GM19395 (cell line): ENCODE measurements around the gene ADAMTSL1.

Experiments
- ATAC-seq: cut with Tn5 transposase; IDR thresholded peaks from one replicate; pipeline ENCODE4 v1.9.1; 2021; ENCODE audit warnings: mild to moderate bottlenecking, moderate library complexity; ENCODE audit not compliant: unreplicated experiment

Gene ADAMTSL1

GRCh38 chr9:18658804-18659705 is 185.1 kb downstream of the ADAMTSL1 start:
- ATAC-seq, result no peak

- ATAC-seq, result no peak
These were observed 186.0 kb downstream of the ADAMTSL1 start for GRCh38 chr9:18660001-18660400.

GRCh38 chr9:18662320-18662719 is 188.4 kb downstream of the ADAMTSL1 start:
- ATAC-seq, result no peak

- ATAC-seq, result no peak
These were observed 192.0 kb downstream of the ADAMTSL1 start for GRCh38 chr9:18665947-18666346.

GRCh38 chr9:18666348-18666747 is 192.4 kb downstream of the ADAMTSL1 start:
- no peak for ATAC-seq

- ATAC-seq, result no peak
These were observed 193.2 kb downstream of the ADAMTSL1 start for GRCh38 chr9:18666986-18667772.

GRCh38 chr9:18668944-18669343 is 195.0 kb downstream of the ADAMTSL1 start:
- ATAC-seq, result no peak

GRCh38 chr9:18672706-18673105 is 198.8 kb downstream of the ADAMTSL1 start:
- no peak for ATAC-seq

GRCh38 chr9:18673179-18673578 is 199.2 kb downstream of the ADAMTSL1 start:
- no peak for ATAC-seq

- no peak for ATAC-seq
These were observed 201.4 kb downstream of the ADAMTSL1 start for GRCh38 chr9:18675332-18675731.

- no peak for ATAC-seq
These were observed 202.0 kb downstream of the ADAMTSL1 start for GRCh38 chr9:18675973-18676372.

GRCh38 chr9:18676525-18676924 is 202.6 kb downstream of the ADAMTSL1 start:
- ATAC-seq, result no peak

- no peak for ATAC-seq
These were observed 205.1 kb downstream of the ADAMTSL1 start for GRCh38 chr9:18678821-18679590.

GRCh38 chr9:18682907-18683306 is 209.0 kb downstream of the ADAMTSL1 start:
- no peak for ATAC-seq

GRCh38 chr9:18683312-18683711 is 209.4 kb downstream of the ADAMTSL1 start:
- ATAC-seq, result no peak

GRCh38 chr9:18683851-18684250 is 209.9 kb downstream of the ADAMTSL1 start:
- no peak for ATAC-seq

GRCh38 chr9:18684593-18685317 is 210.8 kb downstream of the ADAMTSL1 start:
- no peak for ATAC-seq

- no peak for ATAC-seq
These were observed 214.9 kb downstream of the ADAMTSL1 start for GRCh38 chr9:18688581-18689565.

GRCh38 chr9:18689921-18690320 is 216.0 kb downstream of the ADAMTSL1 start:
- no peak for ATAC-seq
